Trophoblast cell (in vitro differentiated cells and primary cell): Measurements from ENCODE around the gene ACOT7.
"Not testable (repeated sequence)": the region's sequence is repeated elsewhere in the genome, so short reads cannot be mapped to it uniquely, and the experiment has no call there.

Experiments used
- DNase-seq, 2 donors: peaks; one replicate each; pipeline ENCODE4 v3.0.0-alpha.2; 2016
- H2AFZ ChIP-seq: 2 replicates; pipeline ENCODE4 v1.6.1; 2013; ENCODE audit warnings: low read length, moderate library complexity, mild to moderate bottlenecking; ENCODE audit not compliant: insufficient read depth, poor library complexity
- H2AK5ac ChIP-seq: 2 replicates; pipeline ENCODE4 v1.6.1; 2013; ENCODE audit warnings: mild to moderate bottlenecking, low read length
- H2BK120ac ChIP-seq: 2 replicates; pipeline ENCODE4 v1.6.1; 2013; ENCODE audit warnings: low read length, mild to moderate bottlenecking, moderate library complexity; ENCODE audit not compliant: insufficient read depth, poor library complexity
- H2BK12ac ChIP-seq: 2 replicates; pipeline ENCODE4 v1.6.1; 2013; ENCODE audit warnings: mild to moderate bottlenecking, low read length, moderate library complexity
- H2BK5ac ChIP-seq: 2 replicates; pipeline ENCODE4 v1.6.1; 2013; ENCODE audit warnings: low read length, low read depth, moderate library complexity, mild to moderate bottlenecking; ENCODE audit not compliant: poor library complexity
- H3K14ac ChIP-seq: 2 replicates; pipeline ENCODE4 v1.6.1; 2013; ENCODE audit warnings: mild to moderate bottlenecking, low read length
- H3K18ac ChIP-seq: 2 replicates; pipeline ENCODE4 v1.6.1; 2013; ENCODE audit warnings: mild to moderate bottlenecking, low read length
- H3K23ac ChIP-seq: 2 replicates; pipeline ENCODE4 v1.6.1; 2013; ENCODE audit warnings: low read length
- H3K27ac ChIP-seq: 2 replicates; pipeline ENCODE4 v1.5.1; 2013; ENCODE audit warnings: low read depth, mild to moderate bottlenecking, inconsistent platforms, low read length, moderate library complexity
- H3K27me3 ChIP-seq: 2 replicates; pipeline ENCODE4 v1.6.1; 2013; ENCODE audit warnings: inconsistent platforms, mild to moderate bottlenecking, low read length, moderate library complexity; ENCODE audit not compliant: insufficient read depth
- H3K36me3 ChIP-seq, 2 experiments: 1 replicate in 1 of 2; 2 replicates in 1 of 2; pipeline ENCODE4 v1.6.1; 2013; ENCODE audit warnings: low read length in 2 of 2, mild to moderate bottlenecking in 2 of 2, moderate library complexity in 1 of 2; ENCODE audit not compliant: insufficient read depth in 2 of 2, control insufficient read depth in 1 of 2
- H3K4ac ChIP-seq: 2 replicates; pipeline ENCODE4 v1.6.1; 2013; ENCODE audit warnings: low read depth, mild to moderate bottlenecking, low read length, moderate library complexity
- H3K4me1 ChIP-seq, 2 experiments: 1 replicate in 1 of 2; 2 replicates in 1 of 2; pipeline ENCODE4 v1.6.1; 2013; ENCODE audit warnings: low read length in 2 of 2, mild to moderate bottlenecking in 2 of 2, moderate library complexity in 1 of 2; ENCODE audit not compliant: insufficient read depth in 2 of 2, control insufficient read depth in 1 of 2
- H3K4me2 ChIP-seq: 2 replicates; pipeline ENCODE4 v1.6.1; 2013; ENCODE audit warnings: inconsistent platforms, mild to moderate bottlenecking, low read length, moderate library complexity
- H3K4me3 ChIP-seq: 2 replicates; pipeline ENCODE4 v1.5.1; 2013; ENCODE audit warnings: mild to moderate bottlenecking, low read depth, low read length, inconsistent platforms
- H3K79me1 ChIP-seq: one replicate; pipeline ENCODE4 v1.6.1; 2013; ENCODE audit warnings: low read length
- H3K79me2 ChIP-seq: 2 replicates; pipeline ENCODE4 v1.6.1; 2013; ENCODE audit warnings: low read length, mild to moderate bottlenecking; ENCODE audit not compliant: control insufficient read depth, insufficient read depth, poor library complexity
- H3K9ac ChIP-seq: 2 replicates; pipeline ENCODE4 v1.6.1; 2013; ENCODE audit warnings: mild to moderate bottlenecking, low read length
- H3K9me3 ChIP-seq: 2 replicates; pipeline ENCODE4 v1.6.1; 2013; ENCODE audit warnings: low read depth, mild to moderate bottlenecking, control low read depth, inconsistent platforms, low read length; ENCODE audit not compliant: insufficient read depth
- H4K12ac ChIP-seq: 2 replicates; pipeline ENCODE4 v1.6.1; 2013; ENCODE audit warnings: low read depth, mild to moderate bottlenecking, low read length, moderate library complexity
- H4K8ac ChIP-seq: 2 replicates; pipeline ENCODE4 v1.6.1; 2013; ENCODE audit warnings: low read depth, mild to moderate bottlenecking, low read length, moderate library complexity
- H4K91ac ChIP-seq: one replicate; pipeline ENCODE4 v1.6.1; 2013; ENCODE audit warnings: low read depth, mild to moderate bottlenecking, low read length, moderate library complexity
- WGBS: extraction: QIAGEN DNeasy Blood & Tissue Kit; methylation state at CpG from one replicate; pipeline ENCODE4 v1.1.7; 2013; ENCODE audit warnings: missing lambda C conversion rate; ENCODE audit not compliant: insufficient read length, insufficient coverage; ENCODE audit errors: extremely low coverage; 5-methylcytosine and 5-hydroxymethylcytosine counted together

Gene ACOT7

DNA sequence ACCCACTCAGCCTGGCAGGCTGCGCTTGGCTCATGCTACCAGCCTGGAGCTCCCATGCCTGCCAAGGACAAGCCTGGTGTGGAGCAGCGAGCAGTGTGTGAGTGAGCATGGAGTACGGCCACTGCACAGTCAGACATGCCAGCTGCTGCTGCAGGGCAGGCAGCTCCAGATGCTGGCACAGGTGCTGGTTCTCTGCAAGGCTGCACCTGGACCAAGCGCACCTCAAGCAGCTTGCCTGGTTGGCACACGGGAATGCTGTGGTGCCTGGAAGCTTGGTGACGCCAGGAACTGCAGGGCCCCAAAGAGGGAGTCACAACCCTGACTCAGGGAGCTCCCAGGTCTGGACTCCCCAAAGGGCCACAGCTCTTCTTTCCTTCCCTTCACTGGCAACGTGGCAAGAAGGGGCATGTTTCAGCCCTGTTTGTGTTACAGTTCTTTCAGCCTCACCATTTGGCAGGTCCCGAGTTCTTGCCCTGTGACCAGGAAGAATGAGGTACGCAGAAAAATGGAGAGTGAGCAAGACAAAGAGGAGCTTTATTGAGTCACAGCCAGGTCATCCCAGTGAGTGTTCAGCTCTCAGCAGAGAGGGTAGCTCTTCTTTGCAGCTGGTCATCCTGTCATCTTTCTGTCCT lies 26.1 kb downstream of the ACOT7 start:
- Histone ChIP-seq H2BK120ac (no peak overlapping the region), H3K4me1 (peaks cover 0 to 3% of the 10 kb centered on the region in 2 experiments), H3K36me3 (no peaks in the 10 kb centered on the region), H3K4me2 (no peak overlapping the region), H2BK12ac (no peak overlapping the region), H3K79me2 (no peaks in the 10 kb centered on the region), H4K12ac (no peak overlapping the region), H3K27ac (no peak overlapping the region), H2BK5ac (no peak overlapping the region), H2AK5ac (no peak overlapping the region), H3K18ac (no peak overlapping the region), H3K4ac (no peak overlapping the region), H4K8ac (no peak overlapping the region), H3K9me3 (no peaks in the 10 kb centered on the region), H3K14ac (no peak overlapping the region), H4K91ac (no peak overlapping the region), H3K27me3 (no peaks in the 10 kb centered on the region), H3K23ac (peak overlapping the region; percentile 70), H2AFZ (no peak overlapping the region), H3K4me3 (peak overlapping the region; percentile 25), H3K9ac (no peak overlapping the region), H3K79me1 (no peaks in the 10 kb centered on the region)
- no CpG with 5 or more reads among the region's 9 CpGs for WGBS
- no peak for DNase-seq

DNA sequence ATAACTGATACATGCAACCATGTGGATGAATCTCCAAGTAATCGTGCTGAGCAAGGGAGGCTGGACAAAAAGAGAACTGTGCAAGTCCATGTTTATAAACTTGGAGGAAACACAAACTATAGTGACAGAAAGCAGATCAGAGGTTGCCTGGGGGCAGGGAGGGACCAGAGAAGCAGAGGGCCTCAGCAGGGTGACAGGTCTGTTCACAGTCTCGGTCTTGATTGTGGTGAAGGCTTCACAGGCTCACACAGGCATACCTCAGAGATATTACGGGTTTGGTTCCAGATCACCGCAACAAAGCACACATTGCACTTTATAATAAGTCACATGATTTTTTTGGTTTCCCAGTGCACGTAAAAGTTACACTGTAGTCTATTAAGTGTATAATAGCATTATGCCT lies 28.5 kb downstream of the ACOT7 start:
- no CpG with 5 or more reads among the region's 5 CpGs for WGBS
- H2BK120ac ChIP-seq: no peak overlapping the region
- H3K79me1 ChIP-seq: no peaks in the 10 kb centered on the region
- no peak overlapping the region for H2AK5ac ChIP-seq
- no peaks in the 10 kb centered on the region for H3K27me3 ChIP-seq
- no peak overlapping the region for H3K4ac ChIP-seq
- H3K36me3 ChIP-seq: no peaks in the 10 kb centered on the region
- H3K18ac ChIP-seq: no peak overlapping the region
- no peak overlapping the region for H3K4me3 ChIP-seq
- no peak overlapping the region for H4K91ac ChIP-seq
- no peak overlapping the region for H2BK5ac ChIP-seq
- no peak overlapping the region for H3K27ac ChIP-seq
- no peak overlapping the region for H4K8ac ChIP-seq
- H3K4me1 ChIP-seq: peaks cover 0 to 3% of the 10 kb centered on the region in 2 experiments
- peak in 1 of 2 donors; percentile 57 for DNase-seq
- no peak overlapping the region for H2BK12ac ChIP-seq
- H3K23ac ChIP-seq: no peak overlapping the region
- H2AFZ ChIP-seq: no peak overlapping the region
- no peak overlapping the region for H3K4me2 ChIP-seq
- no peak overlapping the region for H3K9ac ChIP-seq
- H3K79me2 ChIP-seq: no peaks in the 10 kb centered on the region
- H3K9me3 ChIP-seq: no peaks in the 10 kb centered on the region
- H4K12ac ChIP-seq: no peak overlapping the region
- H3K14ac ChIP-seq: no peak overlapping the region

- not testable (repeated sequence) for H2AFZ ChIP-seq, H2BK5ac ChIP-seq, H3K14ac ChIP-seq, H3K9me3 ChIP-seq, H3K27me3 ChIP-seq, H3K4ac ChIP-seq, H4K8ac ChIP-seq, H4K12ac ChIP-seq, H3K23ac ChIP-seq, H2BK12ac ChIP-seq, H3K79me2 ChIP-seq, H3K79me1 ChIP-seq, H3K36me3 ChIP-seq, H2BK120ac ChIP-seq, H3K4me2 ChIP-seq, H3K9ac ChIP-seq, H3K18ac ChIP-seq, H3K27ac ChIP-seq, H3K4me3 ChIP-seq, H4K91ac ChIP-seq, H2AK5ac ChIP-seq
- peak; percentile 55 to 62 for DNase-seq
- H3K4me1 ChIP-seq: peaks cover 8 to 12% of the 10 kb centered on the region in 2 experiments
- WGBS: no CpG with 5 or more reads among the region's 20 CpGs
Measured at GRCh38 chr1:6363085-6363884, 30.3 kb downstream of the ACOT7 start.

- Histone ChIP-seq H2BK12ac (no peak overlapping the region), H3K14ac (no peak overlapping the region), H4K8ac (no peak overlapping the region), H3K79me1 (no peaks in the 10 kb centered on the region), H3K4me3 (no peak overlapping the region), H3K79me2 (peaks cover 1% of the 10 kb centered on the region), H2AFZ (no peak overlapping the region), H3K9me3 (peaks cover 3% of the 10 kb centered on the region), H3K27ac (no peak overlapping the region), H2AK5ac (no peak overlapping the region), H3K36me3 (no peaks in the 10 kb centered on the region), H2BK120ac (no peak overlapping the region), H3K27me3 (no peaks in the 10 kb centered on the region), H3K23ac (no peak overlapping the region), H4K12ac (no peak overlapping the region), H3K4me1 (peaks cover 14 to 16% of the 10 kb centered on the region in 2 experiments), H3K4ac (no peak overlapping the region), H3K18ac (no peak overlapping the region), H3K9ac (no peak overlapping the region), H4K91ac (no peak overlapping the region), H3K4me2 (no peak overlapping the region), H2BK5ac (no peak overlapping the region)
- WGBS: no CpG with 5 or more reads among the region's 13 CpGs
- DNase-seq: no peak
Measured at GRCh38 chr1:6361124-6361775, 32.3 kb downstream of the ACOT7 start.
